SK-N-SH (cell line): ENCODE data around the gene DNMT3B.
"Not testable (repeated sequence)": the region's sequence is repeated elsewhere in the genome, so short reads cannot be mapped to it uniquely, and the experiment has no call there.

Experiments
- CHD2 ChIP-seq: fragments of 150-350 bp; IDR thresholded peaks from 2 replicates; pipeline ENCODE4 v1.6.1; 2018; ENCODE audit warnings: low read length; ENCODE audit not compliant: partially characterized antibody
- EP300 ChIP-seq, 2 experiments: IDR thresholded peaks; 2 replicates each; pipeline versions ENCODE4 v1.4.0 to v1.6.1; 2012; ENCODE audit warnings: borderline replicate concordance in 1 of 2, low read depth in 1 of 2, low read length in 1 of 2
- GABPA ChIP-seq: IDR thresholded peaks from 2 replicates; pipeline ENCODE4 v1.4.0; 2012; ENCODE audit warnings: low read depth, mild to moderate bottlenecking
- JUND ChIP-seq: IDR thresholded peaks from 2 replicates; pipeline ENCODE4 v1.4.0; 2012
- MEF2A ChIP-seq: IDR thresholded peaks from 2 replicates; pipeline ENCODE4 v1.4.0; 2012; ENCODE audit warnings: low read depth, borderline replicate concordance
- POLR2AphosphoS5 ChIP-seq: IDR thresholded peaks from 2 replicates; pipeline ENCODE4 v1.6.1; 2012; ENCODE audit warnings: low read depth, low read length
- RAD21 ChIP-seq: IDR thresholded peaks from 2 replicates; pipeline ENCODE4 v1.6.1; 2012; ENCODE audit warnings: mild to moderate bottlenecking, low read length
- TF ChIP-seq, protein P1 (sequence below): fragments of 200-600 bp; sonication (generic); IDR thresholded peaks from 2 replicates; pipeline ENCODE4 v1.6.1; 2017; ENCODE audit warnings: antibody characterized with exemption, mild to moderate bottlenecking, moderate library complexity
- TF ChIP-seq, protein P2 (sequence below): fragments of 150-350 bp; IDR thresholded peaks from 2 replicates; pipeline ENCODE4 v1.6.1; 2017; ENCODE audit warnings: antibody characterized with exemption, low read length, low read depth, borderline replicate concordance
- TF ChIP-seq, protein P3 (sequence below): IDR thresholded peaks from 2 replicates; pipeline ENCODE4; 2012

DNA sequence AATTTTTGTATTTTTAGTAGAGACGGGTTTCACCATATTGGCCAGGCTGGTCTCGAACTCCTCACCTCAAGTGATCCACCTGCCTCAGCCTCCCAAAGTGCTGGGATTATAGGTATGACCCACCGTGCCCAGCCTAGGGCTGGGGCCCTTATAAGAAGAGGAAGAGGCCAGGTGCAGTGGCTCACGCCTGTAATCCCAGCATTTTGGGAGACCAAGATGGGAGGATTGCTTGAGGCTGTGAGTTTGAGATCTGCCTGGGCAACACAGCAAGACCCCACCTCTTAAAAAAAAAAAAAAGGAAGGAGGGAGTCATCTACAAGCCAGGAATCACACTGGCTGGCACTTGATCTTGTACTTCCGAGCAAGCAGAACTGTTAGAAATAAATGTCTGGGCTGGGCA, 32.9 kb upstream of the DNMT3B start:
- TF ChIP-seq, protein P1, sequence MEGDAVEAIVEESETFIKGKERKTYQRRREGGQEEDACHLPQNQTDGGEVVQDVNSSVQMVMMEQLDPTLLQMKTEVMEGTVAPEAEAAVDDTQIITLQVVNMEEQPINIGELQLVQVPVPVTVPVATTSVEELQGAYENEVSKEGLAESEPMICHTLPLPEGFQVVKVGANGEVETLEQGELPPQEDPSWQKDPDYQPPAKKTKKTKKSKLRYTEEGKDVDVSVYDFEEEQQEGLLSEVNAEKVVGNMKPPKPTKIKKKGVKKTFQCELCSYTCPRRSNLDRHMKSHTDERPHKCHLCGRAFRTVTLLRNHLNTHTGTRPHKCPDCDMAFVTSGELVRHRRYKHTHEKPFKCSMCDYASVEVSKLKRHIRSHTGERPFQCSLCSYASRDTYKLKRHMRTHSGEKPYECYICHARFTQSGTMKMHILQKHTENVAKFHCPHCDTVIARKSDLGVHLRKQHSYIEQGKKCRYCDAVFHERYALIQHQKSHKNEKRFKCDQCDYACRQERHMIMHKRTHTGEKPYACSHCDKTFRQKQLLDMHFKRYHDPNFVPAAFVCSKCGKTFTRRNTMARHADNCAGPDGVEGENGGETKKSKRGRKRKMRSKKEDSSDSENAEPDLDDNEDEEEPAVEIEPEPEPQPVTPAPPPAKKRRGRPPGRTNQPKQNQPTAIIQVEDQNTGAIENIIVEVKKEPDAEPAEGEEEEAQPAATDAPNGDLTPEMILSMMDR, result not testable (repeated sequence)
- TF ChIP-seq GABPA; CHD2; POLR2AphosphoS5; MEF2A; RAD21; EP300 (IDR thresholded peaks at IDR 0.05; ENCODE audit: borderline replicate concordance in 1 of 2, low read depth in 1 of 2, low read length in 1 of 2); JUND: not testable (repeated sequence)
- TF ChIP-seq, protein P2, sequence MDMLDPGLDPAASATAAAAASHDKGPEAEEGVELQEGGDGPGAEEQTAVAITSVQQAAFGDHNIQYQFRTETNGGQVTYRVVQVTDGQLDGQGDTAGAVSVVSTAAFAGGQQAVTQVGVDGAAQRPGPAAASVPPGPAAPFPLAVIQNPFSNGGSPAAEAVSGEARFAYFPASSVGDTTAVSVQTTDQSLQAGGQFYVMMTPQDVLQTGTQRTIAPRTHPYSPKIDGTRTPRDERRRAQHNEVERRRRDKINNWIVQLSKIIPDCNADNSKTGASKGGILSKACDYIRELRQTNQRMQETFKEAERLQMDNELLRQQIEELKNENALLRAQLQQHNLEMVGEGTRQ, result not testable (repeated sequence)
- TF ChIP-seq, protein P3, sequence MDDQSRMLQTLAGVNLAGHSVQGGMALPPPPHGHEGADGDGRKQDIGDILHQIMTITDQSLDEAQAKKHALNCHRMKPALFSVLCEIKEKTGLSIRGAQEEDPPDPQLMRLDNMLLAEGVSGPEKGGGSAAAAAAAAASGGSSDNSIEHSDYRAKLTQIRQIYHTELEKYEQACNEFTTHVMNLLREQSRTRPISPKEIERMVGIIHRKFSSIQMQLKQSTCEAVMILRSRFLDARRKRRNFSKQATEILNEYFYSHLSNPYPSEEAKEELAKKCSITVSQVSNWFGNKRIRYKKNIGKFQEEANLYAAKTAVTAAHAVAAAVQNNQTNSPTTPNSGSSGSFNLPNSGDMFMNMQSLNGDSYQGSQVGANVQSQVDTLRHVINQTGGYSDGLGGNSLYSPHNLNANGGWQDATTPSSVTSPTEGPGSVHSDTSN, result not testable (repeated sequence)
